ENCODE data around the gene LACTBL1. TPM values are rescaled to one million over a fixed set of nuclear protein-coding genes. Genes with fewer than 3 reads are reported as not detected.

Gene LACTBL1
- total RNA-seq, 2 experiments from 2014 or later = not detected

GRCh38 chr1:22907528-22907927 is 65.1 kb downstream of the LACTBL1 start:
- no peaks in the 10 kb centered on the region for H3K27me3 Mint-ChIP-seq
- no peaks in the 10 kb centered on the region for H3K9me3 Mint-ChIP-seq
- no peak overlapping the region for H3K27ac Mint-ChIP-seq
- H3K4me3 Mint-ChIP-seq = no peak overlapping the region
- ATAC-seq (ENCODE audit: poor library complexity) (no peak), DNase-seq (no peak)
- peaks cover 0 to 4% of the 10 kb centered on the region in 2 experiments for H3K27me3 ChIP-seq (ENCODE audit: control insufficient read depth in 1 of 2, insufficient read depth in 2 of 2, low read length in 2 of 2)
- H3K4me1 ChIP-seq (ENCODE audit: insufficient read depth, low read length) = no peaks in the 10 kb centered on the region
- H3K36me3 ChIP-seq (ENCODE audit: insufficient read depth, low read length) = no peaks in the 10 kb centered on the region
- no peak overlapping the region for H3K27ac ChIP-seq (ENCODE audit: low read depth in 1 of 2, low read length in 2 of 2)
- no peaks in the 10 kb centered on the region for H3K36me3 Mint-ChIP-seq (ENCODE audit: low read depth)
- no peak for TF ChIP-seq CTCF (IDR thresholded peaks at IDR 0.05)
- intact Hi-C loops (cut with DNase I, micrococcal nuclease) = no loop called here
- no peaks in the 10 kb centered on the region for H3K9me3 ChIP-seq (ENCODE audit: control insufficient read depth in 1 of 2, insufficient read depth in 1 of 2, low read length in 2 of 2)
- ChIA-PET CTCF (no interaction called here), POLR2A (no interaction called here)
- H3K4me3 ChIP-seq (ENCODE audit: low read length) = no peak overlapping the region
- H3K4me1 Mint-ChIP-seq (ENCODE audit: low read depth) = no peaks in the 10 kb centered on the region

GRCh38 chr1:22906968-22907367 is 65.7 kb downstream of the LACTBL1 start:
- ChIA-PET CTCF (no interaction called here), POLR2A (no interaction called here)
- H3K4me3 ChIP-seq (ENCODE audit: low read length) = no peak overlapping the region
- no peak for DNase-seq
- intact Hi-C loops (cut with DNase I, micrococcal nuclease) = no loop called here
- H3K4me1 ChIP-seq (ENCODE audit: insufficient read depth, low read length) = no peaks in the 10 kb centered on the region
- no peaks in the 10 kb centered on the region for H3K36me3 ChIP-seq (ENCODE audit: insufficient read depth, low read length)
- Mint-ChIP-seq H3K9me3 (no peaks in the 10 kb centered on the region), H3K27ac (no peak overlapping the region), H3K4me3 (no peak overlapping the region), H3K27me3 (no peaks in the 10 kb centered on the region), H3K36me3 (ENCODE audit: low read depth) (no peaks in the 10 kb centered on the region), H3K4me1 (ENCODE audit: low read depth) (no peaks in the 10 kb centered on the region)
- no peaks in the 10 kb centered on the region for H3K9me3 ChIP-seq (ENCODE audit: control insufficient read depth in 1 of 2, insufficient read depth in 1 of 2, low read length in 2 of 2)
- no peak for ATAC-seq (ENCODE audit: poor library complexity)
- no peak overlapping the region for H3K27ac ChIP-seq (ENCODE audit: low read depth in 1 of 2, low read length in 2 of 2)
- TF ChIP-seq CTCF (IDR thresholded peaks at IDR 0.05) = no peak
- peaks cover 0 to 4% of the 10 kb centered on the region in 2 experiments for H3K27me3 ChIP-seq (ENCODE audit: control insufficient read depth in 1 of 2, insufficient read depth in 2 of 2, low read length in 2 of 2)

GRCh38 chr1:22903113-22903512 is 69.6 kb downstream of the LACTBL1 start:
- DNase-seq (no peak), ATAC-seq (ENCODE audit: poor library complexity) (no peak)
- CTCF ChIA-PET = no interaction called here
- H3K36me3 ChIP-seq (ENCODE audit: insufficient read depth, low read length) = no peaks in the 10 kb centered on the region
- H3K4me3 ChIP-seq (ENCODE audit: low read length) = no peak overlapping the region
- H3K9me3 ChIP-seq (ENCODE audit: control insufficient read depth in 1 of 2, insufficient read depth in 1 of 2, low read length in 2 of 2) = no peaks in the 10 kb centered on the region
- H3K27me3 ChIP-seq (ENCODE audit: control insufficient read depth in 1 of 2, insufficient read depth in 2 of 2, low read length in 2 of 2) = peaks cover 0 to 6% of the 10 kb centered on the region in 2 experiments
- no peaks in the 10 kb centered on the region for H3K9me3 Mint-ChIP-seq
- H3K36me3 Mint-ChIP-seq (ENCODE audit: low read depth) = no peaks in the 10 kb centered on the region
- no peak for TF ChIP-seq CTCF (IDR thresholded peaks at IDR 0.05)
- H3K27ac Mint-ChIP-seq = no peak overlapping the region
- no peaks in the 10 kb centered on the region for H3K4me1 ChIP-seq (ENCODE audit: insufficient read depth, low read length)
- H3K27ac ChIP-seq (ENCODE audit: low read depth in 1 of 2, low read length in 2 of 2) = no peak overlapping the region
- intact Hi-C loops (cut with DNase I, micrococcal nuclease) = no loop called here
- peaks cover 21% of the 10 kb centered on the region for H3K27me3 Mint-ChIP-seq
- no peak overlapping the region for H3K4me3 Mint-ChIP-seq
- POLR2A ChIA-PET = no interaction called here
- H3K4me1 Mint-ChIP-seq (ENCODE audit: low read depth) = no peaks in the 10 kb centered on the region

Other genes starting within 250 kb of the LACTBL1 start
- not detected for gene TEX46, start 43.0 kb upstream of the LACTBL1 start, total RNA-seq
- 10 to 100 TPM; 38.3 to 42.4 TPM for gene KDM1A, start 46.6 kb upstream of the LACTBL1 start, total RNA-seq
- gene LUZP1, start 196.0 kb upstream of the LACTBL1 start, total RNA-seq = 10 to 100 TPM; 20.1 to 23.7 TPM
- gene HTR1D, start 244.6 kb upstream of the LACTBL1 start, total RNA-seq = not detected

Measured in CD4-positive, alpha-beta T cell (primary cell).